GM21367 (cell line): ENCODE measurements around the gene LSM10.

Experiments used
- ATAC-seq: cut with Tn5 transposase; IDR thresholded peaks from one replicate; pipeline ENCODE4 v1.9.1; 2021; ENCODE audit not compliant: unreplicated experiment

Gene LSM10

GRCh38 chr1:36354486-36354885 is 43.2 kb downstream of the LSM10 start:
- ATAC-seq: no peak

- no peak for ATAC-seq
Observed at GRCh38 chr1:36352910-36353878, 44.5 kb downstream of the LSM10 start.

- no peak for ATAC-seq
Observed at GRCh38 chr1:36352125-36352909, 45.4 kb downstream of the LSM10 start.

GRCh38 chr1:36351227-36351977 is 46.3 kb downstream of the LSM10 start:
- no peak for ATAC-seq

- no peak for ATAC-seq
Observed at GRCh38 chr1:36350659-36351226, 47.0 kb downstream of the LSM10 start.

GRCh38 chr1:36349839-36350238 is 47.9 kb downstream of the LSM10 start:
- ATAC-seq: no peak

- ATAC-seq: no peak
Observed at GRCh38 chr1:36349241-36349671, 48.5 kb downstream of the LSM10 start.

- no peak for ATAC-seq
Observed at GRCh38 chr1:36346741-36347370, 50.9 kb downstream of the LSM10 start.

- no peak for ATAC-seq
Observed at GRCh38 chr1:36345353-36345752, 52.4 kb downstream of the LSM10 start.

GRCh38 chr1:36344395-36344680 is 53.4 kb downstream of the LSM10 start:
- no peak for ATAC-seq

- no peak for ATAC-seq
Observed at GRCh38 chr1:36343651-36344394, 53.9 kb downstream of the LSM10 start.
